HG02973 (cell line): ENCODE data around the gene SH2D1B.
"Not testable (repeated sequence)": the region's sequence is repeated elsewhere in the genome, so short reads cannot be mapped to it uniquely, and the experiment has no call there.

ENCODE experiments used
- ATAC-seq: cut with Tn5 transposase; IDR thresholded peaks from one replicate; pipeline ENCODE4 v1.9.1; 2021; ENCODE audit warnings: moderate library complexity; ENCODE audit not compliant: unreplicated experiment

Gene SH2D1B, protein sequence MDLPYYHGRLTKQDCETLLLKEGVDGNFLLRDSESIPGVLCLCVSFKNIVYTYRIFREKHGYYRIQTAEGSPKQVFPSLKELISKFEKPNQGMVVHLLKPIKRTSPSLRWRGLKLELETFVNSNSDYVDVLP

DNA sequence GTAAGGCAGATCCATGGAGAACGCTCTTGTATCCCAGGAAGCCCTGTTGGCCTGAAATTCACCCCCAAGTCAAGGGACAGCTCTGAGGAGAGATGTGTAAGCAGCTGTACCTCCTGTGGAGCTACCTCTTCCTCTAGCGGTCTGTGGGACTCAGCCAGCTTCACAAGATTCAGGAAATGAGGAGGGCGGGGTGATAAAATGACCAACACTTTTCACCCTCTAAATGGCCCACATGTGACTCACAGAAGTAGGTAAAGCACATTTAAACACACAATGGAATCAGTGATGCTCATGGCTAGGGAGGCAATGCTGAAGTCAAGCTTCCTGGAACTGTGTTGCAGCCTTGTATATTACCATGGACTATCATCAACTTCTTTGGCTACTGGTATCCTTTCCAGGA lies at the start of gene SH2D1B:
Gene SH2D1B (minus strand): TSS at position 135 of the 400 bp plus-strand sequence. CDS start 120 bp downstream, at position 15.
- no peak for ATAC-seq

- ATAC-seq: no peak
Measured at GRCh38 chr1:162458236-162458635, 46.3 kb upstream of the SH2D1B start.

DNA sequence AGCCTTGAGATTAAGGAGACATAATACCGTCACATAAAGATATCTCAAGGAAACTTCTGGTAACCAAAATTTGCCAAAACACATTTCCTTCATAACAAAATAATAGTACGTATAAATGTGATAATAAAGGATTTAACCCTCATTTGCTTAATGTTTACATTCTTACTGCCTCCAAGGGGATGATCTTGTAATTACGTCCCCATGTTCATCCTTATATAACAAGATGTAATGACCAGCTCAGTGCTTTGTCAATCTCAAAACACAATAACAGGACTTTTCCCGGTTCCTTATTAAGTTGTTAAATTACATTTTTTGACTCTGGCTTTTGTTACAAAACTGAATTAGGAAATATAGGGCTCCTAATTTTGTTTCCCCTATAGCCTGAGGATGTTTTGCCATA lies 44.4 kb upstream of the SH2D1B start:
- ATAC-seq: no peak

GRCh38 chr1:162454361-162454760 lies 42.4 kb upstream of the SH2D1B start:
- not testable (repeated sequence) for ATAC-seq

DNA sequence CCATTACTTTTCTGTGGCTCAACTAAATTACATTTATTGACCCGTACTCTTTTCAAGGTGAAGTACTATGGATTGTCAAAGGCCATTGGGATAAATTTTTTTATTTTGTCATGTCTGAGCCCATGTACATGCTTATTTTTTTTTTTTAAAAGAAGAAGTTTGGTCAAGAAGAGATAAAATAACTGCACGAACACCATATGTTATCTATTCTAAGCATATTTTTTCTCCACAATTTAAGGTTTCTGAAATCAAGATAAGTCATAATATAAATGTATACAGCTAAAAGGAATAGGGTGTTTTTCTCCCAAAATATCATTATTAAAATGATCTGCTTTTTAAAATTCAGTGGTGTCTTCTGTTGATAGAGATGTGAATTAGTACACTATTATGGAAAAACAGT lies 35.0 kb upstream of the SH2D1B start:
- no peak for ATAC-seq

DNA sequence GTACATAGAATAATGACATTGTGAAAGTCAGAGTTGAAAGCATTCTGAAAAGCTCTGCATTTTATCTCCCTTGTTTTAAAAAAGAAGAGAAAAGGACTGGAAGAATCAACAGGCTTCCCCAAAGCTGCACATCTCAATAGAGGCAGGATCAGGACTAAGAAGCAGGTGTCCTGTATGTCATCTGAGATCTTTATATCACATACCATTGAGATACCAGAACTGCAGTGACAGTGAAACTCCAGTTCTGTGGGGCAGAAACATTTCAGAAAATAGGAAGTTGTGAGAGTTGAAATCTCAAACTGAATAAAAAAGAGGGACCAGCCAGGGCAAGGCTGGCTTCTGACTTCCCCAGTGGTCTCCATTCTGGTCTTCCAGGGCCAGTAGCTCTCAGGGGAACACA lies 33.0 kb upstream of the SH2D1B start:
- no peak for ATAC-seq

- ATAC-seq: not testable (repeated sequence)
Measured at GRCh38 chr1:162432977-162433713, 21.2 kb upstream of the SH2D1B start.

- ATAC-seq: no peak
Measured at GRCh38 chr1:162430583-162430982, 18.6 kb upstream of the SH2D1B start.

DNA sequence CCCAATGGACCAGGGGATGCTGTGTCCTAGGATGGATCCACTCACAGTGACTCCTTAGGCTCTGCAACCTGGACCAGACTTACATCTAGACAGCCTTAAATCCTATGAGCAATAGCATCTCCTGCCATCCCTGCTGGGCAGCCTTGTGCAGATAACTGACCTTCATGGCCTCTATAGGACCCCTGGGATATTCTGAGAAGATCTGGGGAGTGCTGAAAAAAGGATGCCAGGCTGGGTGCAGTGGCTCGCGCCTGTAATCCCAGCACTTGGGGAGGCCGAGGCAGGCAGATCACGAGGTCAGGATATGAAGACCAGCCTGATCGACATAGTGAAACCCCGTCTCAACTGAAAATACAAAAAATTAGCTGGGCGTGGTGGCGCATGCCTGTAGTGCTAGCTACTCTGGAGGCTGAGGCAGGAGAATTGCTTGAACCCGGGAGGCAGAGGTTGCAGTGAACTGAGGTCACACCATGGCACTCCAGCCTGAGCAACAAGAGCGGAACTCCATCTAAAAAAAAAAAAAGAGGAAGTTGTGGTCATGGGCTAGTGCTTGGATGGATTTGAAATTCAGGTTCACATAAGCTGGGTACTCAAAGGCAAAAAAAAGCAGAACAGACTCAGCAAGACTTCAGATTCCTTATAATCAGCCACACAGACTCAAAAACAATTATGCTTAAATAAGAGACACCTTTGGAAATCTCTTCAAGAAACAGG lies 10.9 kb upstream of the SH2D1B start:
- ATAC-seq: no peak

DNA sequence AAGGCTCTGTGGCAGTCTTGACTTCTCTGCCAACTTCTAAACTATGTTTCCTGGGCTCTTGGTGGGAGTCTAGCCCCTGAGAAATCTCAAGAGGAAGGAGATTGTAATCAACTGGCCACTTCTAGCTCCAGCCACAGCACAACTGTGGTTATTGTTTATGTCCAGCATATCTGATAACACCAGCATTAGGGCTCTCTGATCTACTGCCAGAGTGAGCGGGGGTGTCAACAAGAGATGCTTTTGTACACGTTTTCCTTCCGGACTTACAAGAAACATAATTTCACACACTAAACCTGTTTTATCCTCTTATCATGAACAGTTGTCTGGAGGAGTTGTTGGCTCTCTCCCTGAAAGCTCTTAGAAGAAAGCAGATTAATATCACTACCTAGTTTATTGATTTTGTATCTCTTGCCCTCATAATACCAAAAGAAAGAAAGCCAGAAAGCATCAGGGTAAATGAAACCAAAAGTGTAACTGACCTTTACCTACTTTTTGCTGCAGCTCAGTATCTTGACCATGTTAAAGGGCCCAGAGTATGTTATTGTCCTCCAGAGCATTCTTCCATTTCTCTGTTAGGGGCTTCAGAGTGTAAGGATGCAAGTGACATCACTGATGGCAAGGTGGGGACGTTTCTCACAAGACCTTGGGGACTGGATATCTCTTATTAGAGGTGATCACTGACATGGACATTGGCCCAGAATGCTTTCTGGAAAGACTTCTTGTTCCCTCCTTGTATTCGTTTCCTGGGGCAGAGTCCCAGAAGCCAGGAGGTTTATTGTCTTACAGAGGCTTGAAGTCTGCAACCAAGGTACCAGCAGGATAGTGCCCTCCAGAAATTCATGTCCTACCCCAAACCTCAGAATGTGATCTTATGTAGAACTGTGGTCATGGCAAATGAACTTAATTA lies 9.6 kb upstream of the SH2D1B start:
- no peak for ATAC-seq

DNA sequence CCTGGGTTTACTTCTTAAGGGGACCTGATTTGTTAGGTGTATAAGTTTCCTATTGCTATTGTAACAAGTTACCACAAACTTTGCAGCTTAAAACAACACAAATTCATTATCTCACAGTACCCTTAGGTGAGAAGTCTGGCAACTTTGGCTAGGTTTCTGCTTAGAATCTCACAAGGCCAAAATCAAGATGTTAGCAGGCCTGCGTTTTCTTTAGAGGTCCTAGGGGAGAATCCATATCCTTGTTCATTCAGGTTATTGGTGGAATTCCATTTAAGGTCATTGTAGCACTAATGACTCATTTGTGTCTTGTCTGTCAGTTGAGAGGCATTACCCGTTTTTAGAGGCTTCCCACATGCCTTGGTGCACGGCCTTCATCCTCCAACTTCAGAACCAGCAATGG lies 8.2 kb upstream of the SH2D1B start:
- ATAC-seq: no peak

GRCh38 chr1:162419450-162419931 lies 7.6 kb upstream of the SH2D1B start:
- ATAC-seq: not testable (repeated sequence)

DNA sequence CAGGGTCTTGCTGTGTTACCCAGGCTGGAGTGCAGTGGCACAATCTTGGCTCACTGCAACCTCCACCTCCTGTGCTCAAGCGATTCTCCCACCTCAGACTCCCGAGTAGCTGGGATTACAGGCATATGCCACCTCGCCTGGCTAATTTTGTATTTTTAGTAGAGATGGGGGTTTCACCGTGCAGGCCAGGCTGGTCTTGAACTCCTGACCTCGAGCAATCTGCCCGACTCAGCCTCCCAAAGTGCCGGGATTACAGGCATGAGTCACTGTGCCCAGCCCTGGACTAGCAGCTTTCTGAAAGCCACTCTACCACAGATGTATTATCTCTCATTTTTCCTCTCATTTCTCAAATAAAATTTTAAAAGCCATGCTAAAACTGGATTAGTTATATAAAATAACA lies 6.6 kb upstream of the SH2D1B start:
- ATAC-seq: not testable (repeated sequence)

DNA sequence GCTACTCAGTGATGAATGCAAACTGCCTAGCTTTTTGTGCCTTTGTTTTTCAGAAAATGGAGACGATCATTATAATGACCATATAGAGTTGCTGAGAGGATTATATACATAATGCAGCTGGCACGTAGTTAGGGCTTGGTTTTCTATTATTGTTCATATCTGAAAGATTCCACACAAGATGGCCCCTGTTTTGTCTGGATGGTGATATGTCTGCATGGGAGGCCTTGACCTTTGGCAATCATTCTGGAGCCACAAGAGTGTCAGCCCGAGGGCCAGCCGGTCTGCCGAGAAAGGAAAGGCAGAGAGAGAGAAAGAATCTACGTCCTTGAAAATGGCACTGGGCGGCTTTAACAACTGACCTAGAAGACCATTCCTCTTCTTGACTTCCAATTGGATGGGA lies 5.7 kb upstream of the SH2D1B start:
- no peak for ATAC-seq

DNA sequence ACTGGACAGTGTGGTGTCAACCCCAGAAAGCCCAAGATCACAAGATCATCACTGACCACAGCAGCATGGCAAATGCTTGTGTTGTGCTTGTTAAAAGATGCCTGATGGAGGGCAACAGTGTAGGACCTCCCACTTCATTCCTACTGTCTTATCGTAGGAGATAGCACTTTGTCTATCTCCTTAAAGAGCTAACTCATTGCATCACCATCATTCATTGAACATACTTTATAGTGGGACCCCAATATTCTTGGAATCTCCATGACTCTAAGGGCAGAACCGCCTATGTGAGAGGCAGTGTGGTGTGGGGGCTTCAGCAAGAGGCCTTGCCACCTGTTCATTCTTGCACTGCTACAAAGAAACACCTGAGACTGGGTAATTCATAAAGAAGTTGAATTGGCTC lies 5.0 kb upstream of the SH2D1B start:
- no peak for ATAC-seq

DNA sequence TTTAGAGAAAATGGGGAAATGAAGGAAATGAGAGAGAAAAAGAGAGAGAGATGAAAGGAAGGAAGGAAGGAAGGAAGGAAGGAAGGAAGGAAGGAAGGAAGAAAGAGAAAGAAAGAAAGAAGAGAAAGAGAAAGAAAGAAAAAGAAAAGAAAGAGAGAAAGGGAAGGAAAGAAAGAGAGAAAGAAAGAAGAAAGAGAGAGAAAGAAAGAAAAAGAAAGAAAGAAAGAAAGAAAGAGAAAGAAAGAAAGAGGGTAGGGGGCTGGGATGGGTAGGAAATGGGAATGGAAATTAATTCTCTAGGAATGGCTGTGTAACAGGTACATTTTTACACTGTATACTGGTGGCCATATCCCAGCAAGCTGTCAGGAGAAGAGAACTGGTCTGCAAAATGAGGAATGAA lies 4.3 kb upstream of the SH2D1B start:
- no peak for ATAC-seq

- ATAC-seq: no peak
Measured at GRCh38 chr1:162407539-162407938, 4.4 kb downstream of the SH2D1B start.

DNA sequence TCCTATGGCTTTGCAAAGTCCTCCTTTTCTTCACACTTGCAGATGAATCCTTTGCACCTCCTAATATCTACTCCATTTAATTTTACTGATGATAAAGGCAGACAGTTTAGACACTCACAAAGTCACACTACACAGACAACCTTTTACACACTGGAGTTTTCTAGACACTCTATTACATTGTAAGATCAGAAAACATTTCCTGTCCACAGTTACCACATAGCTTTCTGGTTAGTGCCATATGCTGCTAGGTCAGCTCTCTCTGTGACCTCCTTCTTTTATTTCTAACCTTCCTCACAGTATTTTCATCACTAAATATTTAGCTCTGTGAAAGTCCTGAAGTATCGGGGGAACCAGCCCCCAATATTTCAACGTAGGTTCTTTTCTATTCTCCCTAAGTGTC lies 5.1 kb downstream of the SH2D1B start:
- ATAC-seq: no peak

- ATAC-seq: no peak
Measured at GRCh38 chr1:162405800-162406199, 6.1 kb downstream of the SH2D1B start.

- ATAC-seq: no peak
Measured at GRCh38 chr1:162404550-162405160, 7.3 kb downstream of the SH2D1B start.
